ENCODE results near the gene TACC3. TPM values are rescaled to one million over a fixed set of nuclear protein-coding genes. Genes with fewer than 3 reads are reported as not detected.

TACC3 gene
- total RNA-seq, 1 experiment from 2014 or later, result 156 TPM

DNA sequence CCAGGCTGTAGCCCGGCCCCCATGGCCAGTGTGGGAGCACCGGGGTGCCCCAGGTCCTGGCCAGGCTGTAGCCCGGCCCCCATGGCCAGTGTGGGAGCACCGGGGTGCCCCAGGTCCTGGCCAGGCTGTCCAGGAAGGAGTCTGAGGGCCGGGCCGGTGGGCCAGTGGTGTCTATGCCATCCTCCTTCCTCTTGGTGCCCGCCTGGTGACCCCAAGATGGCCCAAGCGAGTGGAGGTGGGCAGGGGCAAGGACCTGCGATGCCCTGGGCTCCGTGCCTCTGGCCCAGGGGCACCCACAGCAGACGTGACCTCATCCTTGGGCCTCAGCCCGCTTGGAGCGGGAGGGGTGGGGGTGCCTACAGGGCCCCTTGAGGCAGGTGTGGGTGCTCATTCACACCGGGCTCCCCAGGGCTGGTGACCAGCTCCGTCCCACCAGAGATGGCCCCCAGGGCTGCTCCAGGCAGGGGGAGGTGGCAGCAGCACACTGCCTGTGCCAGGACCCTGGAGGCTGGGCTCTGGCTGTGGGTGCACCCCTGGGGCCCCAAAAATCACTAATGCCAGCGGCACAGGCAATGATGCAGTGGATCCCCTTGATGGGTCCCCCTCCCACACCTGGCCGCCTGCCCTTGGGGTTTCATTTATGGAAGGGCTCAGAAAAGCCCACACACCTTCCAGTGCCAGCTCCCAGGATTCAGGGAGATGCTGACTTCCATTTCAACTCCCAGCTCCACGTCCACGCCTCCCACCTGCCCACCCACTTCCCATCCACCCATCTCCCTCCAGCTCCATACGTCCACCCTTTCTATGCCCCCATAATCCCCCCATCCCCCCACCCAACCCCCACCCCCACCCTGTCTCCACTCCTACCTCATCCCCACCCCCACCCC, 35.8 kb downstream of the TACC3 start:
- H3K27me3 Mint-ChIP-seq (ENCODE audit: low read depth), result no peaks in the 10 kb centered on the region; the same call in 1 of the 2 replicates
- Histone ChIP-seq H3K18ac (ENCODE audit: insufficient read length, low read depth, low read length) (no peak overlapping the region), H3K23me2 (ENCODE audit: insufficient read length, low read depth, low read length, poor library complexity, severe bottlenecking) (no peaks in the 10 kb centered on the region), H2BK20ac (ENCODE audit: low read depth, low read length, poor library complexity, severe bottlenecking) (no peak overlapping the region), H3K14ac (ENCODE audit: insufficient read depth, low read length) (no peak overlapping the region; the same call in 1 of the 2 replicates), H4K91ac (ENCODE audit: insufficient read length, low read depth, low read length) (no peak overlapping the region), H3K4ac (ENCODE audit: low read depth, low read length) (no peak overlapping the region), H3K9me3 (ENCODE audit: control insufficient read depth, low read depth, low read length) (no peaks in the 10 kb centered on the region), H2BK5ac (ENCODE audit: insufficient read length, low read length) (no peak overlapping the region), H3K79me2 (ENCODE audit: insufficient read depth, low read length) (no peaks in the 10 kb centered on the region), H3T11ph (ENCODE audit: low read length) (no peak overlapping the region), H4K20me1 (ENCODE audit: control insufficient read depth, insufficient read depth, insufficient read length) (no peaks in the 10 kb centered on the region), H2BK12ac (ENCODE audit: insufficient read length, low read depth, low read length) (no peak overlapping the region), H3K27me3 (ENCODE audit: insufficient read depth, low read length) (no peaks in the 10 kb centered on the region), H2BK120ac (ENCODE audit: low read depth, low read length, poor library complexity, severe bottlenecking) (no peak overlapping the region), H3K4me2 (ENCODE audit: insufficient read depth, insufficient read length, low read length) (no peak overlapping the region), H2AK5ac (ENCODE audit: insufficient read length, low read length) (no peak overlapping the region), H3K23ac (ENCODE audit: insufficient read length, low read depth, low read length) (no peak overlapping the region), H3K4me1 (ENCODE audit: insufficient read depth, low read length) (no peaks in the 10 kb centered on the region), H3K9ac (ENCODE audit: extremely low read depth, insufficient read length, low read length) (no peak overlapping the region), H2BK15ac (ENCODE audit: low read depth, low read length) (no peak overlapping the region), H4K5ac (ENCODE audit: insufficient read length, low read depth, low read length) (no peak overlapping the region), H3K79me1 (ENCODE audit: insufficient read depth, low read depth, low read length, poor library complexity, severe bottlenecking) (no peaks in the 10 kb centered on the region), H2AFZ (ENCODE audit: low read length) (no peak overlapping the region), H3K27ac (ENCODE audit: insufficient read length, low read depth, low read length) (no peak overlapping the region), H3K56ac (ENCODE audit: insufficient read length, low read depth, low read length) (no peak overlapping the region), H4K8ac (replicated peaks; ENCODE audit: insufficient read length, low read depth, low read length) (no peak overlapping the region)
- H3K4me1 Mint-ChIP-seq, result peaks cover 8 to 21% of the 10 kb centered on the region in 2 experiments
- no peaks in the 10 kb centered on the region for H3K36me3 Mint-ChIP-seq (ENCODE audit: insufficient read depth in 1 of 3, low read depth in 3 of 3)
- no peak overlapping the region for H3K27ac Mint-ChIP-seq
- WGBS (ENCODE audit: extremely low coverage, insufficient read length, low lambda C conversion rate), result 100% methylated on average over 1 of the region's 20 CpGs
- no peak overlapping the region for H3K4me3 Mint-ChIP-seq
- no peaks in the 10 kb centered on the region for H3K9me3 Mint-ChIP-seq
- no peak for DNase-seq
- TF ChIP-seq, protein P1, sequence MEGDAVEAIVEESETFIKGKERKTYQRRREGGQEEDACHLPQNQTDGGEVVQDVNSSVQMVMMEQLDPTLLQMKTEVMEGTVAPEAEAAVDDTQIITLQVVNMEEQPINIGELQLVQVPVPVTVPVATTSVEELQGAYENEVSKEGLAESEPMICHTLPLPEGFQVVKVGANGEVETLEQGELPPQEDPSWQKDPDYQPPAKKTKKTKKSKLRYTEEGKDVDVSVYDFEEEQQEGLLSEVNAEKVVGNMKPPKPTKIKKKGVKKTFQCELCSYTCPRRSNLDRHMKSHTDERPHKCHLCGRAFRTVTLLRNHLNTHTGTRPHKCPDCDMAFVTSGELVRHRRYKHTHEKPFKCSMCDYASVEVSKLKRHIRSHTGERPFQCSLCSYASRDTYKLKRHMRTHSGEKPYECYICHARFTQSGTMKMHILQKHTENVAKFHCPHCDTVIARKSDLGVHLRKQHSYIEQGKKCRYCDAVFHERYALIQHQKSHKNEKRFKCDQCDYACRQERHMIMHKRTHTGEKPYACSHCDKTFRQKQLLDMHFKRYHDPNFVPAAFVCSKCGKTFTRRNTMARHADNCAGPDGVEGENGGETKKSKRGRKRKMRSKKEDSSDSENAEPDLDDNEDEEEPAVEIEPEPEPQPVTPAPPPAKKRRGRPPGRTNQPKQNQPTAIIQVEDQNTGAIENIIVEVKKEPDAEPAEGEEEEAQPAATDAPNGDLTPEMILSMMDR (conservative IDR thresholded peaks at IDR 0.05), result no peak
